Endothelial cell of umbilical vein (primary cell): ENCODE data around the gene SRA1.

Experiments used
- EZH2 ChIP-seq: IDR thresholded peaks from 2 replicates; pipeline ENCODE4 v1.6.1; 2012; ENCODE audit warnings: borderline replicate concordance, low read depth, mild to moderate bottlenecking, moderate library complexity, low read length, inconsistent platforms; ENCODE audit not compliant: severe bottlenecking
- JUN ChIP-seq: IDR thresholded peaks from 2 replicates; pipeline ENCODE4 v1.6.1; 2011; ENCODE audit warnings: borderline replicate concordance, low read depth; ENCODE audit not compliant: insufficient read length, insufficient read depth
- POLR2A ChIP-seq: IDR thresholded peaks from 2 replicates; pipeline ENCODE4 v1.6.1; 2012; ENCODE audit warnings: low read depth, mild to moderate bottlenecking, control low read depth, low read length
- TF ChIP-seq, protein P1 (sequence below), 2 donors: IDR thresholded peaks; 1 replicate in 1 of 2; 2 replicates in 1 of 2; pipeline ENCODE4 v1.5.1; 2011; ENCODE audit warnings: low read length in 2 of 2, mild to moderate bottlenecking in 2 of 2, moderate library complexity in 2 of 2, control low read depth in 1 of 2, inconsistent platforms in 1 of 2, low read depth in 1 of 2; ENCODE audit not compliant: insufficient read depth in 1 of 2; ENCODE audit errors: extremely low read depth in 1 of 2
- TF ChIP-seq, protein P2 (sequence below): IDR thresholded peaks from 2 replicates; pipeline ENCODE4 v1.6.1; 2011; ENCODE audit not compliant: insufficient read depth, insufficient read length

DNA sequence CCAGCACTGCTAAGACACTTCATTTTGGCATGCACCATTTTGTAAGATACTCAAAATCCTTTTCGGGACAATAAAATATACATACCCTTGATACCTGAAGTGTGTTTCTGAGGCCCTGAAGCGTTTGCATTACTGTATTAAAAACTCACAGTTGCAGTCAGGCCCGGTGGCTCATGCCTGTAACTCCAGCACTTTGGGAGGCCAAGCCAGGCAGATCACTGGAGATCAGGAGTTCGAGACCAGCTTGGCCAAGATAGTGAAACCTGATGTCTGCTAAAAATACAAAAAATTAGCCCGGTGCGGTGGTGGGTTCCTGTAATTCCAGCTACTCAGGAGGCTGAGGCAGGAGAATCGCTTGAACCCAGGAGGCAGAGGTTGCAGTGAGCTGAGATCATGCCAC lies 12.3 kb downstream of the SRA1 start:
- TF ChIP-seq, protein P1, sequence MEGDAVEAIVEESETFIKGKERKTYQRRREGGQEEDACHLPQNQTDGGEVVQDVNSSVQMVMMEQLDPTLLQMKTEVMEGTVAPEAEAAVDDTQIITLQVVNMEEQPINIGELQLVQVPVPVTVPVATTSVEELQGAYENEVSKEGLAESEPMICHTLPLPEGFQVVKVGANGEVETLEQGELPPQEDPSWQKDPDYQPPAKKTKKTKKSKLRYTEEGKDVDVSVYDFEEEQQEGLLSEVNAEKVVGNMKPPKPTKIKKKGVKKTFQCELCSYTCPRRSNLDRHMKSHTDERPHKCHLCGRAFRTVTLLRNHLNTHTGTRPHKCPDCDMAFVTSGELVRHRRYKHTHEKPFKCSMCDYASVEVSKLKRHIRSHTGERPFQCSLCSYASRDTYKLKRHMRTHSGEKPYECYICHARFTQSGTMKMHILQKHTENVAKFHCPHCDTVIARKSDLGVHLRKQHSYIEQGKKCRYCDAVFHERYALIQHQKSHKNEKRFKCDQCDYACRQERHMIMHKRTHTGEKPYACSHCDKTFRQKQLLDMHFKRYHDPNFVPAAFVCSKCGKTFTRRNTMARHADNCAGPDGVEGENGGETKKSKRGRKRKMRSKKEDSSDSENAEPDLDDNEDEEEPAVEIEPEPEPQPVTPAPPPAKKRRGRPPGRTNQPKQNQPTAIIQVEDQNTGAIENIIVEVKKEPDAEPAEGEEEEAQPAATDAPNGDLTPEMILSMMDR (IDR thresholded peaks at IDR 0.05; ENCODE audit: extremely low read depth in 1 of 2, insufficient read depth in 1 of 2, low read depth in 1 of 2, low read length in 2 of 2), result no peak
- TF ChIP-seq, protein P2, sequence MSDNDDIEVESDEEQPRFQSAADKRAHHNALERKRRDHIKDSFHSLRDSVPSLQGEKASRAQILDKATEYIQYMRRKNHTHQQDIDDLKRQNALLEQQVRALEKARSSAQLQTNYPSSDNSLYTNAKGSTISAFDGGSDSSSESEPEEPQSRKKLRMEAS, result no peak
- no peak for TF ChIP-seq EZH2
- TF ChIP-seq POLR2A, result no peak
- TF ChIP-seq JUN, result no peak
